Activated gamma-delta T cell treated with anti-CD3 and anti-CD28 coated beads, Interleukin-2, amount 50 U/mL, for 16 hours (primary cell): Measurements from ENCODE around the gene COL5A3.
"Not testable (repeated sequence)": the region's sequence is repeated elsewhere in the genome, so short reads cannot be mapped to it uniquely, and the experiment has no call there.

ENCODE experiments used
- DNase-seq: peaks from one replicate; pipeline ENCODE4 v3.0.0-alpha.2; 2020; ENCODE audit warnings: low read depth

The COL5A3 gene

DNA sequence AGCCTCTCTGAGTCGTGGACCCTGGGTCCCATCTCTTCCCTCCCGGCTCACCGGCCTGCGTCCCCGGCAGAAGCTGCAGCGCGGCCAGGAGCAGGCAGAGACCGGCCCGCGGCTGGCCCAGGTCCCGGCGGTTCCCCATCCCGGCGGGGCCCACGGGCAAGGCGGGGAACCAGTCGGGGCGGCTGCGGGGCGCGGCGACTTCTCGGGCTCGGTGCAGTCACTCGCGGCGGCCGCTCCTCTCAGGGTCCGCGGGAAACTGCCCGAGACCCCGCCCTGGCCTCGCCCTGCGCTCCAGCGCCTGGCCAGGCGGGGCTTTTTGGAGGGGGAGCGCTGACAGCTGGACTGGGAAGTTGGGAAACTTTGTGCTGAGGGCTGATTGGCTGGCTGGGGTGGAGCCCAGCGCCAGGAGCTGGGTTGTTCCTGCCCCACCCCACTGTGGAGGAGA is at the start of gene COL5A3:
Gene COL5A3, minus strand, starts transcription at position 258 of the 445 bp plus-strand sequence. Its CDS starts 119 bp downstream, at position 139.
- no peak for DNase-seq

DNA sequence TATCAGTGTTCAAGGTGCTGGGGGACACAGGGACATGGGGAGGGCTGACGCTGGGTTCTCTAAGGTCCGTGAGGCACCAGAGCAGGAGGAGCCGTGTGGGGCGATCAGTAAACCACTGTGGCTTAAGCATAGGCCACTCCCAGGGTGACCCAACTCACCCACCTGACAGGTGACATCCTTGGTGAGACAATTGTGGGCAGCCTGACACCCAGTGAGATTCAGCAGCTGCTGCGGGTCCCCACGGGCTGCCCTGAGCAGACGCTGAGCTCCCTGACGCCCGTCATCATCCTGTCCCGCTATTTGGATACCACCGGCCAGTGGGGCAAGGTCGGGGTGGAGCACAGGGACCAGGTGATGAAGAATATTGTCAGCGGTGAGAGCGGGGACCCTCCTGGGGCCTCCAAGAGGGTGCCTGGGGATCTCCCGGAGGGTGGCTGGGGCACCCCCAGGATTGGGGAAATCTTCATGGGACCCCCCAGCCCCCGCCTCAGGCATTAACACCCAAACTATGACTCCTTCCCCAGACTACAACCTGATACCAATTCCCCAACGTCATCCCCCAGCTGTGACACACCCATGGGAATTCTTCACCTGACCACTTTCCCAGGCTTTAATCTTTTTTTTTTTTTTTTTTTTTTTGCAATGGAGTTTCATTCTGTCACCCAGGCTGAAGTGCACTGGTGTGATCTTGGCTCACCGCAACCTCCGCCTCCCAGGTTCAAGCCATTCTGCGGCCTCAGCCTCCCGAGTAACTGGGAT is 42.5 kb upstream of the COL5A3 start:
- no peak for DNase-seq

DNA sequence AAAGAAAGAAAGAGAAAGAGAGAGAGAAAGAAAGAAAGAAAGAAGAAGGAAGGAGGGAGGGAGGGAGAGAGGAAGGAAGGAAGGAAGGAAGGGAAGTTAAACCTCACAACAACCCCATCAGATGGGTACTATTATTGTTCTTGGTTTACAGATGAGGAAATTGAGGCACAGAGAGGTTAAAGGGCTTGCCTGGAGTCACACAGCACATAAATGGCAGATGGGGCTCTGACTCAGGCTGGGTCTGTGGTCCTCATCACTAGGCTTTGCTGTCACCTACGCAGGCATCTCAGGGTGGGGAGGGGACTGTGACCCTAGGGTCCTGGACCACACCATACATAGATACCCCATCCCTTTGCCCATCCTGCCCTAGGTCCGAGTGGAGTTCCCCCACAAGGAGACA is 39.3 kb upstream of the COL5A3 start:
- DNase-seq, result no peak

DNA sequence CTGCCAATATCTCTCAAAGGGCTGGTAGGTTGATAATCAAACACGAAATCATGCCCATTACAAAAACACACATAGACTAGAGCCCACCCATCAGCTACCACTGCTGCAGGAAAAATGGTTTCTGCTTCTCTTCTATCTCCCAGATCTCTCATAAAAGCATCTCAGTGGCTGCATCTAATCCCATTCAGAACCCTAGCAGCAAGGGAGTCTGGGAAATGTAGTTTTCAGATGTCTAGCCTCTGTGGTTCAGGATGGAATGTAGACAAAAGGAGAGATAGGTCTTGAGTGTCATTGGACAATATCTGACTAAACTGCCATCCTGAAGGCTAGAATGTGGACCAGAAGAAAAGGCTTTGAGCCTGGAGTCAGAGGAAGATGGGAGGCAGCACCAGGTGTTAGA is 35.1 kb upstream of the COL5A3 start:
- no peak for DNase-seq

- no peak for DNase-seq
Observed at GRCh38 chr19:10044390-10044789, 34.1 kb upstream of the COL5A3 start.

DNA sequence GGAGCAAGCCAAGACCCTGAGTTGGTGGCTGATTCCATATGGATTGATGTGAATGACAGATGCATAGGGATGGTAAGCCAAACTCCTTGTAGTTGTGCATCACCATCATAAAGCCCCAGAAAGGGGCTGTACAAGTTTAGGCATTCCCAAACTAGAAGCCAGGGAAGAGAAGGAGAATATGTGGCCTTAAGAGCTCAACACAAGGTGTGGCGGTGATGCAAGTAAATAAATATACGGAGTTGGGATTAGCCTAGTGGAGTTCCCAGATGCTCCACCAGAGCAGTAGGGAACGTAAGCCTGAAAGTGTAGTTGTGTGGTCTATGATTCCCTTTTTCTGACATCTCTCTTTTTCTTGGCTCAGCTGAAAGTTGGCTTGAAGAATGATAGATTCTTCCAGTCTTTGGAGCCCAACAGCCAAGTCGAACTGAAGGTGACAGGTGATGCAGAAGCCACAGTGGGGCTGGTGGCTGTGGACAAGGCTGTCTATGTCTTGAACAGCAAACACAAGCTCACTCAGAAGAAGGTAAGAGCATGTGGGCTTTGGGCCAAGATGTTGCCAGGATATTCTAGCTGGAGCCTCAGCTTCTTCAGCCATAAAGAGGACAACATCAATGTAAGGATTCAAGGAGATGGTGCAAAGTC is 33.1 kb upstream of the COL5A3 start:
- no peak for DNase-seq

DNA sequence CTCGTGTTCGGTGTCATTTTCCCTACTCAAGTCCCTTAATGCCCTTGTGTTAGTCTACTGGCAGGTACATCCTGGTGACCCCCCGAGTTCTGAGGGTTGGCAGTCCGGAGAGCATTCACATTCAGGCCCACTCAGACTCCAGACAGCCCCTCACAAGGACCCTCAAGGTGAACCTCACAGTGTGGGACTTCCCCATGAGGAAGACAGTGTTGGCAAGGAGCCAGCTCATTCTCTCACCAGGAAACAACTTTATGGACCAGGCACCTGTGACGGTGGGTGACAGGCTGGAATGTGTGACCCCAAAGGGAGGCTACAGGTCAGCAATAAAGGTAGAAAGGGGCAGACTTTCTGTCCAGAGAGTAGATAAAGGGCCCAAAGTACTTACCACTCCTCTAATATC is 27.5 kb upstream of the COL5A3 start:
- no peak for DNase-seq

- no peak for DNase-seq
Observed at GRCh38 chr19:10037367-10037766, 27.1 kb upstream of the COL5A3 start.

DNA sequence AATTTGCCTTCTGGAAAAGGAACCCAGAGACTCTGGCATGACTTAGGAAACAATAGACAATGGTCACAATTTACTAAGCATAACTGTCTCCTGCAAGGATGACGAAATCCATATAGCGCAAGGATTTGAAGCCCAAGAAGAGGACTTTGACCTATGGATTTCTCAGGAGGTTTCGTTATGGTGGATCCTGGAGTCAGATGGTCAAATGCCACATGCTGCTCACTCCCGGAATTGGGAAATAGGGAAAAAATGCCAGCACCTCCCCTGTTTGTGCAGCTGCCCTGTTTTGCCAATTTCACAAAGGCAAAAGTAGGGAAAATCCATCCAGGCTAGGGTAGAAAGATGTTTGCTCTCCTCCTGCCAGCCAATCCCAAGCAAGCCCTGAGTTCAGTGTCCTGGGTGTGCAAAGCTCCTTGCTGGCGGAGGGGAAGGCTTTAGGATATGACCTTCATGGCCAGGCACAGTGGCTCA is 26.3 kb upstream of the COL5A3 start:
- no peak for DNase-seq

DNA sequence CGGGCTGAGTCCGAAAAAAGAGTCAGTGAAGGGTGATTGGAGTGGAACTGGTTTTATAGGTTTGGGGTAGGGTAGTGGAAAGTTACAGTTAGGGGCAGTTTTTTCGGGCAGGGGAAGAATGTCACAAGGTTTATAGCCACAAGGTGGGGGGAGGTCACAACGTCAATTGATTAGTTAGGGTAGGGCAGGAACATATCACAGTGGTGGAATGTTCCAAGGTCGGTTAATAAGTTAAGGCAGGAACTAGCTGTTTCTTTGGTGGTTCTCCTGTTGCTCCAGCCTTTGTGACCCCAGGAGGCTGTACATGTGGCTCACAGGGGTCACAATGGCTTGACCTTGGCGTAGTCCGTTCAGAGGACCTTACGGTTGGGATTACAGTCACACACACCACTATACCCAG is 23.3 kb upstream of the COL5A3 start:
- DNase-seq, result no peak

DNA sequence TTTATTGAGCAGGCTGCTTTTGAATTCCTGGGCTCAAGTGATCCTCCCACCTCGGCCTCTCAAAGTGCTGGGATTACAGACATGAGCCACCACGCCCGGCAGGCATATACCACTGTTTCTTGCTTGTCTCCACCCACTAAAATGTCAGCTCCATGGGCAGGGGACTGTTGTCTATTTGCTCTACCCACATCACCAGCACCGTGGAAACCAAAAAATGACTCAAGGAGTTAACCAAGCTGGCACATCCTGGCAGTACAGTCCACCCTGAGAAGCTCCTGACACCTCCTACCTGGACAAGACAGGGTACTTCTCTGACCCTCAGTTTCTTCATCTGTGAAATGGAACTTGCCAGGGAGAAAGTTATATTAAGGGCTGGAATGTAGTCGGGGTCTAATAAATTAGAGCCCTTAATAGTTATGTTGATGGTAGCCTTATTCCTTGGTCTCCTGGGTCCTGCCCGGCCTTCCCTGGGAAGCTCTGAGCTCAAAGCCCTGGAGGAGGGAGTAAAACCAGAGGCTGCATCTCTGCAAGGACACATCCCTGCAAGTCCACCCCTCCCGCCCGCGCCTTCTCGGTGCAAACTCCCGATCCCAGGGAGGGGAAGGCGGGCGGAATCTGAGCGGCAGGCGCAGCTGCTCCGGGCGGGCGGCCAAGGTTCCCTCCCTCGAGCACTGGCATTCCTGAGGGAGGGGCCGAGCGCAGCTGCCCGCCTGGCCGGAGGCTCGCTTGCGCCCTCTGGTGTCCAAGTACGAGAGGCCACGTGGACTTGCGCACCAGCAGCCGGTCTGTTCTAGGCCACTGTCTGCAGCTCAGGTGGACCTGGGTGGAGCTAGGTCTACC is 17.1 kb upstream of the COL5A3 start:
- DNase-seq, result peak; percentile 63

DNA sequence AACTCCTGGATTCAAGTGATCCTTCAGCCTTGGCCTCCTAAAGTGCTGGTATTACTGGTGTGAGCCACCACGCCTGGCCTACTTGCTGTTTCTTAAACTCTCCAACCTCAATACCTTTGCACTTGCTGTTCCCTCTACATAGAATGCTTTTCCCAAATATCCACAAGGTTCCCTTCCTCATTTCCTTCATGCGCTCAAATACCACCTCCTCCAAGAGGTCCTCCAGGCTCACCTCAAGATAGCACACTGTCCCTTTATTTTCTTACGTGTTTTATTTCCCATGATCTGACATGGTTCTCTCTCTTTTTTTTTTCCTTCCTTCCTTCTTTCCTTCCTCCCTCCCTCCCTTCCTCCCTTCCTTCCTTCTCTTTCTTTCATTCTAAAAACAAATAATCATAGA is 16.4 kb upstream of the COL5A3 start:
- DNase-seq, result no peak

DNA sequence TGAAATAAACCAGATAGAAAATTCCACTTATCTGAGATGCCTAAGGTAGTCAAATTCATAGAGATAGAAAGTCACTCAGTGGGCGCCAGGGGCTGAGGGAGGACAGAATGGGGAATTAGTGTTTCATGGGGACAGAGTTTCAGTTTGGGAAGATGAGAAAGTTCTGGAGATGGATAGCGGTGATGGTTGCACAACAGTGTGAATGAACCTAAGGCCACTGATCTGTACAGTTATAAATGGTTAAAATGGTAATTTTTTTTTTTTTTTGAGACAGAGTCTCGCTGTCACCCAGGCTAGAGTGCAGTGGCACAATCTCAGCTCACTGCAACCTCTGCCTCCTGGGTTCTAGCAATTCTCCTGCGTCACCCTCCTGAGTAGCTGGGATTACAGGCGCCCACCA is 12.8 kb upstream of the COL5A3 start:
- not testable (repeated sequence) for DNase-seq

DNA sequence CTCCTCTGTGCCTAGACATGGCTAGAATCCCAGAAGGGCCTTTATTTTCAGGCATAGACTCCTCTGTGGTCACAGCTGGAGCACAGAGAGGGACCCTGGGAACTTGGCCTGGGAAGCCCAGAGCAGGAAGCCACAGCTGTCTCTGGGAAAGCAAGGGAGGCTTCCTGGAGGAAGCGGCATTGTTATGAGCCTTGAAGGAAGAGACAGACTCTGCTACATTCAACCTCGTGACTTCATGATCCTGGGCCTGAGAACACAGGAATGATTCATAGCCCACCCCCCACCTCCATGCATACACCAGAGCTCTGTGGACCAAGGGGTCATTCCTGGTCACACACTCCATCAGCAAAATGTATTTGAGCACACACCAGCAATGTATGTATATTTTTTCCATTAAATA is 11.6 kb upstream of the COL5A3 start:
- DNase-seq, result no peak

DNA sequence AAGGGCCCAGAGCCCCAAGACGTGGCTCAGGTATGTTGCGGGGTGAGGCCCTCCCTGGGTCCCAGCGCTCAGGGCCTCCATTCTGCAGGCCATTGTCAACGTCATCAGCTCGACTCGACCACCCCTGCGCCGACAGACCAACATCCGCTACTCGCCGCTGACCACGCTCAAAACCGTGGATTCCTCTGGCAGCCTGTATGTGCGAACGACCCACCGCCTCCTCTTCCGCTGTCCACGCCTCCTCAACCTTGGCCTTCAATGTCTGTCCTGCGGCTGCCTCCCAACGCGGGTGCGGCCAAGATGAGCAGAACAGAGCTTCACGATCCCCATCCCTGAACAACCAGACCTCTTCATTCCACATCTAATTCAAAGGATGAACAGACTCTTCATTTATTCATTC is 11.1 kb upstream of the COL5A3 start:
- no peak for DNase-seq

GRCh38 chr19:10020851-10021250 is 10.5 kb upstream of the COL5A3 start:
- DNase-seq, result no peak

DNA sequence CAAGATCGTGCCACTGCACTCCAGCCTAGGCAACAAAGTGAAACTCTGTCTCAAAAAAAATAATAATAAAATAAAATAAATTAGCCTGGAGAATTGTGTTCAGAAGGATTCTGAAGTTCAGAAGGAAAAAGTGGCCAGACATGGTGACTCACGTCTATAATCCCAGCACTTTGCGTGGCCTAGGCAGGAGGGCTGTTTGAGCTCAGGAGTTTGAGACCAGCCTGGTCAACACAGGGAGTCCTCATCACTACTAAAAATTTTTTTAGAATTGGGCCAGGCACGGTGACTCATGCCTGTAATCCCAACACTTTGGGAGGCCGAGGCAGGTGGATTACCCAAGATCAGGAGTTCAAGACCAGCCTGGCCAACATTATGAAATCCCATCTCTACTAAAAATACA is 8.9 kb upstream of the COL5A3 start:
- no peak for DNase-seq

- DNase-seq, result no peak
Observed at GRCh38 chr19:10018786-10019185, 8.5 kb upstream of the COL5A3 start.

DNA sequence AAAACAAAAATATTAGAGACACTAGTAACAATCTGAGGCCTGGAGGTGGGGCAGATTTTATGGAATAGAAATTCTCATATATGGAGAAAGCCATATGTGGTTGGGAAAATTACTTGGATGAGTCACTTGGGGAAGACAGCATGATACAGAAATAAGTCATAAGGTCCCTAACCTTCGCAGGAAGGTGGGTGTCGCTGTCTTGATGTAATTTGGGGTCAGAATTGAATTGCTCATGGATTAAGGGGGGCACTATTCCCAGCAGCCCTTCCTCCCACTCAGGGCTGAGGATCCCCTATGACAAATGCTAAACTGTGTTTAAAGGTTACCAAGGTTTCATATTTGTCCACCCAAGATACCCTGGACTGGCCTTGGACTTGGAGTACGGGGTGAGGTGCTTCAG is 8.0 kb upstream of the COL5A3 start:
- no peak for DNase-seq

- DNase-seq, result no peak
Observed at GRCh38 chr19:10013834-10014618, 3.7 kb upstream of the COL5A3 start.

DNA sequence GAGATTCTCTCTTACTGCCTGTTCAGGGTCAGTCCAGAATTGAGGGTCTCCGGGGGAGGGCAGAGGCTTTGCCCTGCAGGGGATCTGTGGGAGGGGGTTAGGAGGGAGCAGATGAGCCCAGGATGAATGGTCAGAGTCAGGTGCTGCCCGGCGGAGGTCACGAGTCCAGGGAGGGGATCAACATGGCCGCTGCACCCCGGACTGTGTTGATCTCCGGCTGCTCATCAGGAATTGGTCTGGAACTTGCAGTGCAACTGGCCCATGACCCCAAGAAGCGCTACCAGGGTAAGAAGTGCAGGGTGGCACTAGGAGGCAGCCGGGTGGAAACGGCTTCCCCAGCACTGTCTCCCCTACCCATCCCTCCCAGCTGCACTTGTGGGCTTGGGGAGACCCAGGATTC is 3.0 kb upstream of the COL5A3 start, which contains the start of gene RDH8:
Gene RDH8, plus strand, starts transcription at position 168 of the 400 bp plus-strand sequence. Its CDS starts 15 bp downstream, at position 183.
- no peak for DNase-seq

DNA sequence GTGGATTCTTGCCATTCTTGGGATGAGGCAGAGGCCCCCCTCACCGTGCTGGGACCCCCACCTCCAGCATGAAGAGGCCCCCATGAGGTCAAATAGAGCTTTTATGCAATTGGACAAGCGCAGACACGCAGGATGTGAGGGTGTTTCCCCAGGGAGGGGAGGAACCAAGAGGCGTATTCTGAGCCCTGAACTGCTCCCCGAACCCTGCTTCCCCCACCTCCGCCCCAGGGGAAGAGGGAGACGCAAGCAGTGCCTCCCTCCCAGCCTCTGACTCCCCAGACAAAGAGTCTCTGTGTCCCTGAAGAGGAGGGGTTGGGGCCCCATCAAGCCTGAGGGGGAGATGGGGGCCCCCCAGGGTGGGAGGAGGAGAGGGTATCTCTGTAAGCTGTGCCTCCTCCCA is 1.7 kb upstream of the COL5A3 start:
- no peak for DNase-seq
